Activated T-cell treated with anti-CD3 and anti-CD28 coated beads for 24 hours (primary cell): Measurements from ENCODE around the gene ANKS6.
"Not testable (repeated sequence)": the region's sequence is repeated elsewhere in the genome, so short reads cannot be mapped to it uniquely, and the experiment has no call there.

Experiments
- DNase-seq: peaks from one replicate; pipeline ENCODE4 v3.0.0-alpha.2; 2020; ENCODE audit warnings: low read depth

Gene ANKS6

GRCh38 chr9:98702340-98702739 is 94.0 kb downstream of the ANKS6 start:
- no peak for DNase-seq

DNA sequence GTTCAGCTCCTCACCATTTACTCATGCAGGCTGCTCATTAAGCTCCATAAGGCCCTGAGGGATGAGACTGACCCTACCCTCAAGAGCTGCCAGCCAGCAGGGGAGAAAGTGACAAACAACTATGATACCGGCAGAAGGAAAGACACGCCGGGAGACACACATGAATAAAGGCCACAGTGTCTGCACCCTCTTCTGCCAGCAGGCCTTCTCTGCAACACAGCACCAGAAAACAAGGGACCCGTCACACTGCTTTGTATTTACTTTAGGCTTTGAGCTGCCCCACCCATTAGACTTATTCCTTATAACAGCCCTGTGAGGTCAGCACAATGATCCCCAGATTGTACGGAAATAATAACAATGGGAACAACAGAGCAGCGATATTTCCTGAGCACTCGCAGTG is 94.8 kb downstream of the ANKS6 start:
- no peak for DNase-seq

DNA sequence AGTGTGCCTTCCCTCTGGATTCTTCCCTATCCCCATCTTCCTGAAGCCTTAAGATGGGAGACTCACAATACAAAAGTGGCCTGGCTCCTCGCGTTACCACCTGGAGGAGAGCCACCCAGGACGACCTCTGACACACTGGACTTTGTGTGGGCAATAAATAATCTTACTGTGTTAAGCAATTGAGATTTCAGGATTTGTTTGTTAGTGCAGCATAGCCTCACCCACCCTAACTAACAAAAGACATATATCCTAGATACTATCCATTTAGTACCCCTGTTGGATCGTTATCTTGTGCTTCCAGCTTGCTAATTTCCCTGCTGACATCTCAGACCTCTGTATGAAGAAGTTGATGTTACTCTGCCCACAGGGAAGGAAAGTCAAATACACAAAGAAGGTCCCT is 95.6 kb downstream of the ANKS6 start:
- no peak for DNase-seq

GRCh38 chr9:98698856-98699255 is 97.5 kb downstream of the ANKS6 start:
- no peak for DNase-seq

DNA sequence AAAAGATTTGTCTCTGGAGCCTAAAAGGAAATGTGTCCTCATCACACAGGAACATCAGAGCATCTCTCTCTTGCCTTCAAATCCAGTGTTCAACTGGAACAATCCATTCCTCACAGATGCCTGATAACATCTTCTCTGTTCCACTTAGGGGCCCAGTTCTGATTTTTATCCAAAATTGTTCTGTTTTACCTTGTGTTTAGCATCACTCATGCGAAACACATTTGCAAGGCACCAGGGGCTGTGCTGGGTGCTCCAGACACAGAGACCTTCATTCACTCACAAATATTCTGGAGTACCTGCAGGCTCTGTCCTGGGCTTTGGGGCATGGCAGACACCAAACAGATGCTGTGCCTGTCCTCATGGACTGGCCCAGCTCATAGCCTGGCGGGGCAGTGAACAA is 101.4 kb downstream of the ANKS6 start:
- DNase-seq: no peak

DNA sequence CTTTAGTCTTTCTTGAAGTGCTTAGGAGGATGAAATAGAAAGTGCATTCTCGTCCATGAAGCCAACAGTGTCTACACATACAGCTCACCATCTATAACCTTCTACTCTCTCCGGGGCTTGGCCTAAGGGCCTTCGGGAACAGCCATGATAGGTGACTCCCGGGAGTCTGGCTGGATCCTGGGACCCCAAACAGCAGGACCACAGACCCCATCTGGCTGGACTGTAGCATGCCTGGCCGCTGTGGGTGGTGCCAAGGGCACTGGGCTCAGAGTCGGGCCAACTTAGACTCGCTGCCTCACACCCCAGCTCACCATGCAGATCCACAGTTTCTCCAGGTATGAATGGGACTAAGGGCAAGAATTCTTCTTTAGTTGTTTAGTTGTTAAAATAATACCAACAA is 104.0 kb downstream of the ANKS6 start:
- no peak for DNase-seq

- DNase-seq: no peak
These were observed 104.5 kb downstream of the ANKS6 start for GRCh38 chr9:98691890-98692289.

- no peak for DNase-seq
These were observed 105.7 kb downstream of the ANKS6 start for GRCh38 chr9:98690686-98691085.

- DNase-seq: no peak
These were observed 107.5 kb downstream of the ANKS6 start for GRCh38 chr9:98688710-98689495.

DNA sequence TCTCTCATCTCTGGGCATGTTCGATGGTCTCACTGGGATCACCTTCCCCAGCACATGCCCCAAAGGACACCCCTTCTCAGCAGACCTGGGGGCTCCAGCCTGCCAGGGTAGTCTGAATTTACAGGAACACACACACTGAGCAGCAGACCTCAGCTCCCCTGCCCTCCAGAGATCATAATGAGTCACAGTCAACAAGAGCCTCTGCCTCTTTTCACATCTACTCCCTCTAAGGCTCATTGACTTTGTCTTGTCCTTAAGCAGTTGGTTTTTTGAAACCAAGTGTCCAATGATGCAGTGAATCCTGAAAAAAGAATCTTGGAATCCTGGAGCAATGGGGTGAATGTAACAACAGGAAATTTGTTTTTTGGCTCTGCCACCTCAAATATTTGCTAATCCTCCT is 108.4 kb downstream of the ANKS6 start:
- no peak for DNase-seq

DNA sequence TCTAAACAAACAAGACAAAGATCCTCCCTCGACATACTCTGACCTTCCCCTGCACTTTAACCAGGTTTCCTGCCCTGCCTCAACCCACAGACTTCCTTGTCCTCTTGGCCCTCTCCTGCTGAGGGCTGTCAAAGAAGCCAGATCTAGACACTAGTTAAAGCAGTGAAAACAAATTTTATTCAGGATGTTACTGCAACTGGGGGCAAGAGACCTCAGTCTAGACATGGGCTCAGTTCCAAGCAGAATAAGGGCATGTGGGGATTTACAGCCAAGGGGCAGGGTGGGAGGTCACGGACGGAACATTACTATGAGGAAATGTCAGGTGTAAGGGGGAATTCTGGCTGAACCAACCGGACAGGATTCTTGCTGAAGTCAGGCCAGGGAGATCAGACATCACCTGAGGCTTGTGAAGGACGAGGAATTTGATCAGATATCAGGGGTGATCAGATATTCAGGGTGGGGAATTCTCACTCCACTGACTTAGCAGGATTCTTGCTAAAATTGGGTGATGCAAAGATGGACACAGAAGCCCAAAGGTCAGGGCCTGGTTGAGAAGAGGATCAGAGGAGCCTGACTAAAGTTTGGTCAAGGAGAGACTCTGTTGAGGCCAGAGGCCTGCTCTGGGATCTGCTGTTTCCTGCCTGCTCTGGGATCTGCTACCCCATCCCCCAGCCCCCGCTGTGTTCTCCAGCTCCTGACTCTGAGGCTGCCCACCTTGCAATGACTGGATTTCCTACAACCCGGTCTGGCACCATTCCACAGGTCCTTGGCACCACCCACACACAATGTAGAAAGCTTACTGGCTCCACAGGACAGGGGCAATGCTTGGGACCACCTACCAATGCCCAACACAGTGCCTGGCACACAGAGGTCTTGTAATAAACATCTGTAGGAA is 109.1 kb downstream of the ANKS6 start:
- DNase-seq: no peak

DNA sequence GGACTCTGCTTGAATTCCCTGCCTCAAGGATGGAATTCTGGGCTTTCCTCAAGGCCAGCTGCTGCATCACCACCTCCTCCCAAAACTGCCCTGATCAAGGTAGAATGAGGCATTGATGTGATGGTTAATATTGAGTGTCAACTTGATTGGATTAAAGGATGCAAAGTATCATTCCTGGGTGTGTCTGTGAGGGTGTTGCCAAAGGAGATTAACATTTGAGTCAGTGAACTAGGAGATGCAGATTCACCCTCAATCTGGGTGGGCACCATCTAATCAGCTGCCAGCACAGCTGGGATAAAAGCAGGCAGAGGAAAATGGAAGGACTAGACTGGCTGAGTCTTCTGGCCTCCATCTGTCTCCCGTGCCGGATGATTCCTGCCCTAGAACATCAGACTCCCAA is 111.5 kb downstream of the ANKS6 start:
- not testable (repeated sequence) for DNase-seq
